Heart left ventricle (tissue), 13 donors: Measurements from ENCODE around the gene PHLDA2.

Experiments
- CTCF ChIP-seq, 12 donors: fragments of 200-600 bp; sonication (generic) in 4 of 12; IDR thresholded peaks; one replicate each; pipeline versions ENCODE4 v1.5.0 to v1.8.0; 2018 to 2022; ENCODE audit warnings: antibody characterized with exemption in 12 of 12, mild to moderate bottlenecking in 5 of 12
- POLR2A ChIP-seq, 2 donors: fragments of 450-650 bp; IDR thresholded peaks; one replicate each; pipeline ENCODE4 v1.6.1; 2017; ENCODE audit warnings: antibody characterized with exemption in 2 of 2, mild to moderate bottlenecking in 2 of 2, moderate library complexity in 2 of 2
- donor health status: ischemic (EF 13 %, LVEDD 7.1; RV severe dilation, severe dysfunction).
- donor health status: DM: no; HTN: yes; CAD: no.
- donor health status: DM: no; HTN: no; CAD: no.
- donor health status: ischemic (EF 25% LVEDD 6.9; RV normal size, moderate dysfunction).
- donor health status: ischemic (EF 25% LVEDD 5.7; RV mildly dilated, moderate dysfunction).
- donor health status: ischemic (EF 35%, LVEDD 5.7; RV mildly dilated, moderate dysfunction).
- donor health status: nonischemic (EF 11% LVEDD 7.7; RV severe dilation, severe dysfunction).
- donor health status: DM: yes; HTN: yes; CAD: no.
- donor health status: PGD.
- donor health status: ischemic (EF 29% LVEDD 5.4; RV normal size, mild dysfunction).
- donor health status: nonischemic (EF 23%, LVEDD 6.1; RV moderate dilation, normal function).

- TF ChIP-seq POLR2A (IDR thresholded peaks at IDR 0.05): no peak
- peak; percentile 35 to 63 (median 43) for TF ChIP-seq CTCF (IDR thresholded peaks at IDR 0.05)
These were observed 1.6 kb upstream of the PHLDA2 start for GRCh38 chr11:2930704-2931419.
